ENCODE results near the gene TMEM225B. TPM values are rescaled to one million over a fixed set of nuclear protein-coding genes. Genes with fewer than 3 reads are reported as not detected.
"Not testable (repeated sequence)": the region's sequence is repeated elsewhere in the genome, so short reads cannot be mapped to it uniquely, and the experiment has no call there.

Gene TMEM225B
- total RNA-seq, 2 donors from 2014 or later, result 0.96 to 1.4 TPM

GRCh38 chr7:99638731-99639130 is 40.7 kb downstream of the TMEM225B start:
- H3K9me3 ChIP-seq (ENCODE audit: control insufficient read depth, low read length, poor library complexity, severe bottlenecking), result no peaks in the 10 kb centered on the region
- no peak for ATAC-seq
- no peak for DNase-seq
- Mint-ChIP-seq H3K27me3 (no peaks in the 10 kb centered on the region), H3K36me3 (ENCODE audit: low read depth) (peaks cover 2% of the 10 kb centered on the region), H3K4me1 (peaks cover 4% of the 10 kb centered on the region), H3K4me3 (no peak overlapping the region), H3K27ac (no peak overlapping the region)

DNA sequence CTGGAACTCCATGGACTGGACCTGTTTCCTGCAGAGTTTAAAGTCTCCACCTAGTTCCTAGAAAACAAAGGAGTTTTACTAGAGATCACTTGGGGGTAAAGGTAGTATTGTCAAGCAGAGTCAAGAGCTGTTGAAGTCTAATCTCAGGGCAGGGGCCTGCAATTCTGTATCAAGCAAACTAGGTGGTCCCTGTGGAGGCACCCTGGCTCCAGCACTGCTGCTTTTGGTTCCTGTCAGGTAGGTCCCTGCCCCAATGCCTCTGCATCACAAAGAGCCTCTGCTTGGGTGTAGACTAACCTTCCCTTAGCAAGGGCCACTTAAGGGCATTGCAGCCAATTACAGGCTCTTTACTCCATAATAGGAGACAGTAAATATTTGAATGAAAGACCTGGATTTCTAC is 41.2 kb downstream of the TMEM225B start:
- H3K4me1 Mint-ChIP-seq, result peaks cover 7% of the 10 kb centered on the region
- no peaks in the 10 kb centered on the region for H3K9me3 ChIP-seq (ENCODE audit: control insufficient read depth, low read length, poor library complexity, severe bottlenecking)
- H3K27me3 Mint-ChIP-seq, result no peaks in the 10 kb centered on the region
- peak overlapping the region; percentile 19 for H3K27ac Mint-ChIP-seq
- peaks cover 5% of the 10 kb centered on the region for H3K36me3 Mint-ChIP-seq (ENCODE audit: low read depth)
- no peak overlapping the region for H3K4me3 Mint-ChIP-seq
- ATAC-seq, result no peak
- DNase-seq, result no peak

GRCh38 chr7:99642027-99642426 is 44.0 kb downstream of the TMEM225B start:
- no peaks in the 10 kb centered on the region for H3K9me3 ChIP-seq (ENCODE audit: control insufficient read depth, low read length, poor library complexity, severe bottlenecking)
- DNase-seq (no peak), ATAC-seq (no peak)
- no peak overlapping the region for H3K4me3 Mint-ChIP-seq
- no peak overlapping the region for H3K27ac Mint-ChIP-seq
- no peaks in the 10 kb centered on the region for H3K27me3 Mint-ChIP-seq
- peaks cover 8% of the 10 kb centered on the region for H3K4me1 Mint-ChIP-seq
- peaks cover 10% of the 10 kb centered on the region for H3K36me3 Mint-ChIP-seq (ENCODE audit: low read depth)

DNA sequence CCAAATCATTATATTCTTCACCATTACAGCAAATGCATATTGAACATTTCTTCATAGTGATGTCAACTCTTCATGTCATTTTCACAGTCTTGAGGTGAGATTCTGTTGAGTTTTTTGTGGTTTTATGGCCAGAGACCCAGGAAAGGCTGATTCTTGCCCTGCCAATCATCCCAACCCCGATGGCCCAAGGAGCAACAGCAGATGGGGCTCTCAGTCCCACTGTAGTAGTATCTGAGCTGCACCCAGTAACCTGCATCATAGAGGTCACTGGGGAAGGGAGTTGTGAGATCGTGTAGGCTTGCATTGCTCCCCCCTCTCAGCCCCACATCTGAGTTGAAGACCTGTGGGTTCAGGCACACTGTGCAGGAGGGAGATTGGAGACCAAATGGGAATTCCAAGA is 45.4 kb downstream of the TMEM225B start:
- H3K27ac Mint-ChIP-seq, result no peak overlapping the region
- H3K4me3 Mint-ChIP-seq, result peak overlapping the region; percentile 19
- DNase-seq (no peak), ATAC-seq (no peak)
- peaks cover 12% of the 10 kb centered on the region for H3K4me1 Mint-ChIP-seq
- no peaks in the 10 kb centered on the region for H3K9me3 ChIP-seq (ENCODE audit: control insufficient read depth, low read length, poor library complexity, severe bottlenecking)
- H3K36me3 Mint-ChIP-seq (ENCODE audit: low read depth), result peaks cover 13% of the 10 kb centered on the region
- H3K27me3 Mint-ChIP-seq, result no peaks in the 10 kb centered on the region

- peaks cover 12% of the 10 kb centered on the region for H3K4me1 Mint-ChIP-seq
- H3K27ac Mint-ChIP-seq, result no peak overlapping the region
- no peak for DNase-seq
- H3K4me3 Mint-ChIP-seq, result no peak overlapping the region
- no peaks in the 10 kb centered on the region for H3K27me3 Mint-ChIP-seq
- H3K36me3 Mint-ChIP-seq (ENCODE audit: low read depth), result peaks cover 13% of the 10 kb centered on the region
- no peak for ATAC-seq
- no peaks in the 10 kb centered on the region for H3K9me3 ChIP-seq (ENCODE audit: control insufficient read depth, low read length, poor library complexity, severe bottlenecking)
Observed at GRCh38 chr7:99644431-99644830, 46.4 kb downstream of the TMEM225B start.

DNA sequence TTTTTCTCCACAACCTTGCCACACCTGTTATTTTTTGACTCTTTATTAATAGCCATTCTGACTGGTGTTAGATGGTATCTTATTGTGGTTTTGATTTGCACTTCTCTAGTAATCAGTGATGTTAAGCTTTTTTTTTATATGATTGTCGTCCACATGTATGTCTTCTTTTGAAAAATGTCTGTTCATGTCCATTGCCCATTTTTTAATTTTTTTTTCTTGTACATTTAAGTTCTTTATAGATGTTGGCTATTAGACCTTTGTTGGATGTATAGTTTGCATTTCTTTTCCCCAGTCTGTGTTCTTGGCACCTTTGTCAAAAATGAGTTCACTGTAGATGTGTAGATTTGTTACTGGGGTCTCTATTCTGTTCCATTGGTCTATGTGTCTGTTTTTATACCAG is 47.5 kb downstream of the TMEM225B start:
- no peak for DNase-seq
- H3K9me3 ChIP-seq (ENCODE audit: control insufficient read depth, low read length, poor library complexity, severe bottlenecking), result no peaks in the 10 kb centered on the region
- peaks cover 11% of the 10 kb centered on the region for H3K4me1 Mint-ChIP-seq
- no peak overlapping the region for H3K4me3 Mint-ChIP-seq
- ATAC-seq, result no peak
- no peak overlapping the region for H3K27ac Mint-ChIP-seq
- no peaks in the 10 kb centered on the region for H3K27me3 Mint-ChIP-seq
- H3K36me3 Mint-ChIP-seq (ENCODE audit: low read depth), result peaks cover 14% of the 10 kb centered on the region

DNA sequence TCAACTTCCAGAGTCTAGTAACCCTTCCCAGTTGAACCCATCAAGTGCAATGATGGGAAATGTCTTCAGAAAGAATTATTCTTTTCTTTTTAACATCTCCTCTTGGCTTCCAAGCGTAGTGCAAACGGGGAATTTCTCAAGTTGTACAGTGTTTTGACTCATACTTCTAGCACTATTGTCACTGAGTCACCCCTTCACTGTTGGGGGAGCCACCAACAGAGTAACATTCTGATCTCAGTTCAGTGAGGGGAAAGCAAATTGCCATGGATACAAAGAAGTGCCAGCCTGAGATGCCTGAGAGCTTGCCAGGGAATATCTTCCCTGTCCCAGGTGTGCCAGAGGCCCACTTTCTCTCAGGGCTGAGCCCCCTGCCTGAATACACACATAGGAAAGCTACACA is 50.8 kb downstream of the TMEM225B start:
- Mint-ChIP-seq H3K36me3 (ENCODE audit: low read depth) (peaks cover 13% of the 10 kb centered on the region), H3K4me1 (peaks cover 11% of the 10 kb centered on the region), H3K27me3 (no peaks in the 10 kb centered on the region), H3K27ac (no peak overlapping the region), H3K4me3 (no peak overlapping the region)
- DNase-seq (no peak), ATAC-seq (no peak)
- H3K9me3 ChIP-seq (ENCODE audit: control insufficient read depth, low read length, poor library complexity, severe bottlenecking), result no peaks in the 10 kb centered on the region

GRCh38 chr7:99651290-99651689 is 53.2 kb downstream of the TMEM225B start:
- H3K9me3 ChIP-seq (ENCODE audit: control insufficient read depth, low read length, poor library complexity, severe bottlenecking), result no peaks in the 10 kb centered on the region
- DNase-seq (no peak), ATAC-seq (no peak)
- no peaks in the 10 kb centered on the region for H3K27me3 Mint-ChIP-seq
- H3K4me3 Mint-ChIP-seq, result no peak overlapping the region
- H3K27ac Mint-ChIP-seq, result no peak overlapping the region
- H3K36me3 Mint-ChIP-seq (ENCODE audit: low read depth), result peaks cover 6% of the 10 kb centered on the region
- peaks cover 8% of the 10 kb centered on the region for H3K4me1 Mint-ChIP-seq

- DNase-seq, result no peak
- H3K4me1 Mint-ChIP-seq, result peaks cover 6% of the 10 kb centered on the region
- no peaks in the 10 kb centered on the region for H3K9me3 ChIP-seq (ENCODE audit: control insufficient read depth, low read length, poor library complexity, severe bottlenecking)
- no peaks in the 10 kb centered on the region for H3K27me3 Mint-ChIP-seq
- no peak for ATAC-seq
- H3K27ac Mint-ChIP-seq, result no peak overlapping the region
- H3K4me3 Mint-ChIP-seq, result no peak overlapping the region
- peaks cover 2% of the 10 kb centered on the region for H3K36me3 Mint-ChIP-seq (ENCODE audit: low read depth)
Observed at GRCh38 chr7:99652671-99653070, 54.6 kb downstream of the TMEM225B start.

GRCh38 chr7:99653269-99653668 is 55.2 kb downstream of the TMEM225B start:
- not testable (repeated sequence) for H3K27ac Mint-ChIP-seq; ATAC-seq; H3K4me1 Mint-ChIP-seq; H3K4me3 Mint-ChIP-seq; H3K36me3 Mint-ChIP-seq (ENCODE audit: low read depth); H3K27me3 Mint-ChIP-seq; DNase-seq; H3K9me3 ChIP-seq (ENCODE audit: control insufficient read depth, low read length, poor library complexity, severe bottlenecking)

DNA sequence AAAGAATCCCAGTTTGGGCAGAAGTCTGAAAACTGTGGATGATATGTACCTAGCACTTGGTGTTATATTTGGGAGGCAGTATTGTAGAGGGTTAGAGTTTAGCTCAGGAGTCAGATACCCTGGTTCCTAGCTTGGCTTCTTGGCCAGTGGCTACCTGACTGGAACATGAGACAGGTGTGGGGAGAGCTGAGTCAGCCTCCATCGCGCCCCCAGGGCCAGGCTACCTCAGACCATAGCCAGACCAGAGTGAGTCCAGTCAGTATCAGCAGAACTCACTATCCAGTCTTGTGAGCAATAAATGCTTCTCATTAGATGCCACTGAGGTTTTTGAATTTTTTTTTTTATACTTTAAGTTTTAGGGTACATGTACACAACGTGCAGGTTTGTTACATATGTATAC is 55.7 kb downstream of the TMEM225B start:
- no peak overlapping the region for H3K4me3 Mint-ChIP-seq
- no peak overlapping the region for H3K27ac Mint-ChIP-seq
- ATAC-seq, result no peak
- no peaks in the 10 kb centered on the region for H3K27me3 Mint-ChIP-seq
- no peaks in the 10 kb centered on the region for H3K9me3 ChIP-seq (ENCODE audit: control insufficient read depth, low read length, poor library complexity, severe bottlenecking)
- peaks cover 2% of the 10 kb centered on the region for H3K36me3 Mint-ChIP-seq (ENCODE audit: low read depth)
- no peak for DNase-seq
- peaks cover 3% of the 10 kb centered on the region for H3K4me1 Mint-ChIP-seq

- not testable (repeated sequence) for H3K4me3 Mint-ChIP-seq; H3K27me3 Mint-ChIP-seq; H3K36me3 Mint-ChIP-seq (ENCODE audit: low read depth); DNase-seq; H3K27ac Mint-ChIP-seq; ATAC-seq; H3K4me1 Mint-ChIP-seq; H3K9me3 ChIP-seq (ENCODE audit: control insufficient read depth, low read length, poor library complexity, severe bottlenecking)
Observed at GRCh38 chr7:99654626-99655025, 56.6 kb downstream of the TMEM225B start.

GRCh38 chr7:99657879-99658278 is 59.8 kb downstream of the TMEM225B start:
- not testable (repeated sequence) for H3K27me3 Mint-ChIP-seq; H3K4me1 Mint-ChIP-seq; DNase-seq; H3K9me3 ChIP-seq (ENCODE audit: control insufficient read depth, low read length, poor library complexity, severe bottlenecking); H3K4me3 Mint-ChIP-seq; H3K27ac Mint-ChIP-seq; ATAC-seq; H3K36me3 Mint-ChIP-seq (ENCODE audit: low read depth)
